ENCODE data around the gene ZBTB18. TPM values are rescaled to one million over a fixed set of nuclear protein-coding genes. Genes with fewer than 3 reads are reported as not detected.

Gene ZBTB18
- total RNA-seq, 1 donor from 2014 or later, result 213 TPM

DNA sequence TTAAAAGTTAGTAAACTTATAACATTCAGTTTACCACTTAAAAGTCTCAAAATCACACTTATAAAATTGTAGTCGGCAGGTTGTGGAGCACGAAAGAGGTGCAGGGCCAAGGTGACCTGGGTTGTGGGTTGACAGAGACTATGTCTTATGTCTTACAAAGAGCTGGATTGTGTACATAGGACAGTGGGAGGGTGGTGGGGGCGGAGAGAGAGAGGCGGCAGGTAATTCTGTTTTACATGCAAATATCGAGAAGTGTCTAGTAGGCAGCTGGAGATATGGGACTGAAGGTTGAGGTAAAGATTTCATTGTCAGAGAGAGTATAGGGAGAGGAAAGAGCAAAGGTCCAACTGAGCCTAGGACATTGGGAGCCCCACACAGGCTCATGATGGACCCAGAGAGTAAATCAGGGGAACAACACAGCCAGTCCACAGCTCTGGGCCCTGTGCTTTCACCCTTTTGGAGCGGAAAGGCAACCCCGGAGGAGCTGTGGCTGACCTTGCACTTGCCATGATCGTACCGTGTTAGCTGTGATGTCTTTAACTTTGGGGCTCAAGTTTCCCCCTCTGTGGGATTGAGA is 28.1 kb upstream of the ZBTB18 start:
- no peaks in the 10 kb centered on the region for H3K9me3 Mint-ChIP-seq (ENCODE audit: unreplicated experiment)
- TF ChIP-seq, protein P1, sequence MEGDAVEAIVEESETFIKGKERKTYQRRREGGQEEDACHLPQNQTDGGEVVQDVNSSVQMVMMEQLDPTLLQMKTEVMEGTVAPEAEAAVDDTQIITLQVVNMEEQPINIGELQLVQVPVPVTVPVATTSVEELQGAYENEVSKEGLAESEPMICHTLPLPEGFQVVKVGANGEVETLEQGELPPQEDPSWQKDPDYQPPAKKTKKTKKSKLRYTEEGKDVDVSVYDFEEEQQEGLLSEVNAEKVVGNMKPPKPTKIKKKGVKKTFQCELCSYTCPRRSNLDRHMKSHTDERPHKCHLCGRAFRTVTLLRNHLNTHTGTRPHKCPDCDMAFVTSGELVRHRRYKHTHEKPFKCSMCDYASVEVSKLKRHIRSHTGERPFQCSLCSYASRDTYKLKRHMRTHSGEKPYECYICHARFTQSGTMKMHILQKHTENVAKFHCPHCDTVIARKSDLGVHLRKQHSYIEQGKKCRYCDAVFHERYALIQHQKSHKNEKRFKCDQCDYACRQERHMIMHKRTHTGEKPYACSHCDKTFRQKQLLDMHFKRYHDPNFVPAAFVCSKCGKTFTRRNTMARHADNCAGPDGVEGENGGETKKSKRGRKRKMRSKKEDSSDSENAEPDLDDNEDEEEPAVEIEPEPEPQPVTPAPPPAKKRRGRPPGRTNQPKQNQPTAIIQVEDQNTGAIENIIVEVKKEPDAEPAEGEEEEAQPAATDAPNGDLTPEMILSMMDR (IDR thresholded peaks at IDR 0.05; ENCODE audit: partially characterized antibody, unreplicated experiment), result no peak
- no peak overlapping the region for H3K4me3 Mint-ChIP-seq (ENCODE audit: unreplicated experiment)
- no peak for DNase-seq
- H3K4me1 Mint-ChIP-seq (ENCODE audit: low read depth, unreplicated experiment), result no peaks in the 10 kb centered on the region
- no peak overlapping the region for H3K27ac Mint-ChIP-seq (ENCODE audit: unreplicated experiment)
- H3K27me3 Mint-ChIP-seq (ENCODE audit: unreplicated experiment), result peaks cover 3% of the 10 kb centered on the region
- H3K36me3 Mint-ChIP-seq (ENCODE audit: unreplicated experiment), result no peaks in the 10 kb centered on the region

DNA sequence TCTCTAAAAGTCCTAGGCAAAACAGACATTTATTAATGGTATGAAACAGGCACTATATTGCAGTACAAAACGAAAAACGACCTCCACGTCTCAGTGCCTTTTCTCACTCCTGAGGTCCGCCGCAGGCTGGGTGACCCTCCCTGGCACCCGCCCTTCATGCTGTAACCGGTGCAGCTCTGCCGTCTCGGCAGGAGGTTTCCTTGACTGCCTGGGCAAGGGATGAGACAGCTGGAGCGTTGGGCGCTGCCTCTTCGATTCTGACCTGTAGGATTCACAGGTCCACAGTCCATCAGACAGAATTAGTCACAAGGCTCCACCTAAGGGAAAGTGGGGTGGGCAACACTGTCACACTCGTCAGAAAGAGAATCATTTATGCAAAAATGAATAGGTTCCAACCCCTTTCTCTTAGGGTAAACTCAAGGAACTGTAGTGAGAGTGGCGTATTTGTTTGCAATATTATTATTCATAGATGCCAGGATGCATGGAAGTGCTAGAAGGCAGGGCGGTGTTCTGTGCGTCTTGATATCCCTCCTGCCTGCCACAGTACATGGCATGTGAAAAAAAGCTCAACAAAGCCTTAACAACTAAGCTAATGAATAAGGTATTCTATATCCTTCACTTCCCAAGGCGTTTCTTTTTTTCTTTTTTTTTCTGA is 23.5 kb upstream of the ZBTB18 start:
- peaks cover 3% of the 10 kb centered on the region for H3K27me3 Mint-ChIP-seq (ENCODE audit: unreplicated experiment)
- no peak overlapping the region for H3K27ac Mint-ChIP-seq (ENCODE audit: unreplicated experiment)
- H3K36me3 Mint-ChIP-seq (ENCODE audit: unreplicated experiment), result peaks cover 9% of the 10 kb centered on the region
- no peak for DNase-seq
- no peak overlapping the region for H3K4me3 Mint-ChIP-seq (ENCODE audit: unreplicated experiment)
- no peaks in the 10 kb centered on the region for H3K4me1 Mint-ChIP-seq (ENCODE audit: low read depth, unreplicated experiment)
- H3K9me3 Mint-ChIP-seq (ENCODE audit: unreplicated experiment), result no peaks in the 10 kb centered on the region
- TF ChIP-seq, protein P1 (IDR thresholded peaks at IDR 0.05; ENCODE audit: partially characterized antibody, unreplicated experiment), result no peak

DNA sequence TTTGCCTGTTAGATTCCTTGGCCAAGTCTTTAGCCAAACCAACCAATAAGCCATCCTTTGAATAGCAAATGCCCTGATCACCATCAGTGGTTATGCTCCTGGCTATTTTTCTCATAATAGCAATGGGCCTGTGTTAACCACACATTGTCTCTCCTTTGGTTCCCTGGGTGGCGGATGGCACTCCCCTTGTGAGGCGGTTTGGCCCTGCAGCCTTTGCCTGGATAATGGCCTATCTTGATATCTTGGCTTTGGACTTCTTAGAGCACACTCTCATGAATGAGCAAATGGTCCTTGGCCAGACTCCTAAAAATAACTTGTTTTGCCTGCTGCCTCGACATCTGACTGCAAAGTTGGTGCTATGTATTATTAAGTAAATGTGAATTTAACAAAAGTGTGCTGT is 22.4 kb upstream of the ZBTB18 start:
- H3K27ac Mint-ChIP-seq (ENCODE audit: unreplicated experiment), result no peak overlapping the region
- DNase-seq, result no peak
- TF ChIP-seq, protein P1 (IDR thresholded peaks at IDR 0.05; ENCODE audit: partially characterized antibody, unreplicated experiment), result no peak
- no peak overlapping the region for H3K4me3 Mint-ChIP-seq (ENCODE audit: unreplicated experiment)
- no peaks in the 10 kb centered on the region for H3K4me1 Mint-ChIP-seq (ENCODE audit: low read depth, unreplicated experiment)
- no peaks in the 10 kb centered on the region for H3K27me3 Mint-ChIP-seq (ENCODE audit: unreplicated experiment)
- peaks cover 9% of the 10 kb centered on the region for H3K36me3 Mint-ChIP-seq (ENCODE audit: unreplicated experiment)
- no peaks in the 10 kb centered on the region for H3K9me3 Mint-ChIP-seq (ENCODE audit: unreplicated experiment)

DNA sequence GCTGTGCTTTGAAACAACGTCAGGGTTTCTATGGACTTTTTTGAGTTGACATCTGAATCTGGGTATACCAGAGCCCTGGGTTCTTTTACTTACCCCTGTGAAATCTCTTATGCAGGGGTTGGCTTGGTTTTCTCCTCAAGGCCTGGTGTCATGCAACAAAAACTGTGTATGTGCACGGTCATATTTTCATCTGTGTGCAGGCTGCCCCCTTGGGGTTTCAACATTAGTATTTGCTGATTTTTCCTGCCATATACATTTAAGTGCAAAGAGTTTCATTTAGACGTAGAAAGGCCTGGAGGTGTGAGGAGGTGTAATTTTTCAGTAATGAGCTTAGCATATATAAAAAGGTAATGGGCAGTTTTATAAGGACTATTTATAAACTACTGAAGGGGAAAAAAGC is 22.0 kb upstream of the ZBTB18 start:
- no peaks in the 10 kb centered on the region for H3K4me1 Mint-ChIP-seq (ENCODE audit: low read depth, unreplicated experiment)

More for the DNA sequence above, 22.0 kb upstream of the ZBTB18 start:
- Mint-ChIP-seq H3K27ac (ENCODE audit: unreplicated experiment) (no peak overlapping the region), H3K36me3 (ENCODE audit: unreplicated experiment) (peaks cover 9% of the 10 kb centered on the region), H3K9me3 (ENCODE audit: unreplicated experiment) (no peaks in the 10 kb centered on the region), H3K27me3 (ENCODE audit: unreplicated experiment) (no peaks in the 10 kb centered on the region), H3K4me3 (ENCODE audit: unreplicated experiment) (no peak overlapping the region)
- TF ChIP-seq, protein P1 (IDR thresholded peaks at IDR 0.05; ENCODE audit: partially characterized antibody, unreplicated experiment), result no peak
- DNase-seq, result no peak

Measured in glutamatergic neuron (in vitro differentiated cells).